GM19023 (cell line): Measurements from ENCODE around the gene ZNF100.
"Not testable (repeated sequence)": the region's sequence is repeated elsewhere in the genome, so short reads cannot be mapped to it uniquely, and the experiment has no call there.

ENCODE experiments used
- ATAC-seq: cut with Tn5 transposase; IDR thresholded peaks from one replicate; pipeline ENCODE4 v1.9.1; 2021; ENCODE audit warnings: mild to moderate bottlenecking, moderate library complexity; ENCODE audit not compliant: unreplicated experiment

The ZNF100 gene

DNA sequence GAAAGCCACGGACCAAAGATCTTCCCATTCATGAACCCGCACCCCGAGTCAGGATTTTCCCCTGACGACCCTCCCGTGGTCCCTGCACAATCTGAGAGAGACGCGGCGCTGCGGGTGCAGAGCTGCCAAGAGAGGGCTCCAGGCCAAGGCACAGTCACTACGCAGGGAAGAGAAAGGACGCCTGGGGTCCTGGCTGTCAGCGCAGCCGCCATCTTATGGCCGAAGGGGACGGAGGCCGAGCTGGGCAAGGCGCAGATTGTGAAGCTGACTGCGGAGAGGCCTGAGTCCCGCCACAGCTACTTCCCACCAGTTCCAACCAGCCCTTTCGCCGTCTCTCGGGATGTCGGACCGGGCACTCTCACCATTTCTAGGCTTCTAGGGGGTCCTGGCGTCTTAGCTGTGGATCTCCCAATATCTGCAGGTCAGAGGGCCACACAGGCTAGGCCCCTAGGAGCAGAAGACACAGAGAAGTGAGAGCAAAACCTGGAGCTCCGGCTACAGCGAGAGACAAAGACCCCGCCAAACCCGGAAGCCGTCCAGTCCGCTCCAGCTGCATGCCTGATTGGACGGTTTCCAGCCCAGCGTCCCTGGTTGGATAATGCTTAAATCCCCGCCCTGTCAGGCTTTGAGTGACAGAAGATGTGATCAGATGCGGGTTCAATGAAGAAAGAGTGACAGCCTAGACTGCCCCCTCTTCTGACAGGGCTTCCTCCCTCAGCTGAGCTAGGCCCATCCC lies at the start of gene ZNF100:
ZNF100 (minus strand) TSS at position 515 of the 736 bp plus-strand sequence; CDS start at position 365, 150 bp downstream.
- peak; percentile 97 for ATAC-seq

DNA sequence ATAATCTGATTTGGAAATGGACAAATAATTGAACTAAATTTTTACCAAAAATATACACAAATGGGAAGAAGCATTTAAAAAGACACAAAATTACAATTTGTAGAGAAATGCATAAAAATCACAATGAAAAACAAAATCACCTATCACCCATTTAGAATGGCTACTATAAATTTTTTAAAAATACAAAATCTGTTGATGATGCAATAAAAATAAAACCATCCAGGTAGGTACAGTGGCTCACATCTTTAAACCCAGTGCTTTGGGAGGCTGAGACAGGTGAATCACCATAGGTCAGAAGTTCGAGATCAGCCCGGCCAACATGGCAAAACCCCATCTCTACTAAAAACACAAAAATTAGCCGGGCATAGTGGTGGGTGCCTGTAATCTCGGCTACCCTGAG lies 45.1 kb upstream of the ZNF100 start:
- ATAC-seq = no peak

DNA sequence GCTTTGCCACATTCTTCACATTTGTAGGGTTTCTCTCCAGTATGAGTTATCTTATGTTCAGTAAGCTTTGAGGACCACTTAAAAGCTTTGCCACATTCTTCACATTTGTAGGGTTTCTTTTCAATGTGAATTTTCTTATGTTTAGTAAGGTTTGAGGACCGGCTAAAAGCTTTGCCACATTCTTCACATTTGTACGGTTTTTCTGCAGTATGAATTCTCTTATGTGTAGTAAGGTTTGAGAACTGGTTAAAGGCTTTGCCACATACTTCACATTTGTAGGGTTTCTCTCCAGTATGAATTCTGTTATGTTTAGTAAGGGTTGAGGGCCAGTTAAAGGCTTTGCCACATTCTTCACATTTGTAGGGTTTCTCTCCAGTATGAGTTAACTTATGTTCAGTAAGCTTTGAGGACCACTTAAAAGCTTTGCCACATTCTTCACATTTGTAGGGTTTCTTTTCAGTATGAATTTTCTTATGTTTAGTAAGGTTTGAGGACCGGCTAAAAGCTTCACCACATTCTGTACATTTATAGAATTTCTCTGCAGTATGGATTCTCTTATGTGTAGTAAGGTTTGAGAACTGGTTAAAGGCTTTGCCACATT lies 41.1 kb upstream of the ZNF100 start:
- ATAC-seq = not testable (repeated sequence)

DNA sequence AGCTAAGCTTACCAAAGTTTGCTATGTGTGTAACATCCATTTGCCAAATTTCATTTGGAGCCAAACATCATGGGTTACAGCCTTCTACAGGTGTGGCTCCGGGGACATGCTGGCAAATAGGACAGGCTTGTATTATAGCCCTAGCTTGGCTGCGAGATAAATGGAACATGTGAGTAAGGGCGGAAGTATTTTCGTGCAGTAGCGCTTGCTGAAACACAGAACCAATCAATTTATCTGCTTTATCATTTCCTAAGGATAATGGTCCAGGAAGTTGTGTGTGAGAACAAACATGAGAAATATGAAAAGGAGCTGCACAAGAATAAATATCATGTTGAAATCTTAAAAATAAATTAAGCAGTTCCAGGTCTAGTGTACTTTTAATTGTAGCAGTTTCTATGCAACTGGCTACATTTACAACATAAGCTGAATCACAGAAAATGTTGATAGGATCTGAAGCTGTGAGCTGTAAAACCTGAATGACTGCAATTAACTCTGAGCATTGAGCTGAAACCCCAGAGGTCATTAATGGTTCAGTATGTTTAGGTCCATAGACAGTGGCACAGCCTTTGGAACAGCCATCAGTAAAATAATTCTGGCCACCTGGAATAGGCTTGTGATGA lies 22.2 kb upstream of the ZNF100 start:
- ATAC-seq = no peak

DNA sequence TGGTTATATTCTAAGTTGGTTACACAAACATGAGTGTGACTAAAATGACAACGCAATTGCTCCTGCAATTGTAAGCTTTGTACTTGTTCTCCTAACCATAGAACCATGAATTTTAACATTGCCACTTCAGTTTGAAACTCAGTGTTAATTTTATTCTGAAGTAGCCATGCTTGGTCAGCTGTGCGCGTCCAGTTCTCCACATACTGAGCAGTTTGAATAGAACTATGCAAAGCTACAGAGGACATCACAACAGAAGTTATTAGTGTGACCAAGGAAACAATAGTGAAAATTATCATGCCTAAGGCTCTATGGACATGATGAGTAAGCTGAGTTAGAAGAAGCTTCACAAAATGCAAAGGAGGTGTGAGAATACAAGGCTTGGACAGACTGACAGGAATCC lies 19.6 kb upstream of the ZNF100 start:
- ATAC-seq = no peak

DNA sequence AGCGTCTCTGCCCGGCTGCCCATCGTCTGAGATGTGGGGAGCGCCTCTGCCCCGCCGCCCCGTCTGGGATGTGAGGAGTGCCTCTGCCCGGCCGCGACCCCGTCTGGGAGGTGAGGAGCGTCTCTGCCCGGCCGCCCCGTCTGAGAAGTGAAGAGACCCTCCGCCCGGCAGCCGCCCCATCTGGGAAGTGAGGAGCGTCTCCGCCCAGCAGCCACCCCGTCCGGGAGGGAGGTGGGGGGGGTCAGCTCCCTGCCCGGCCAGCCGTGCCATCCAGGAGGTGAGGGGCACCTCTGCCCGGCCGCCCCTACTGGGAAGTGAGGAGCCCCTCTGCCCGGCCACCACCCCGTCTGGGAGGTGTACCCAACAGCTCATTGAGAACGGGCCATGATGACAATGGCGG lies 8.4 kb upstream of the ZNF100 start:
- not testable (repeated sequence) for ATAC-seq

DNA sequence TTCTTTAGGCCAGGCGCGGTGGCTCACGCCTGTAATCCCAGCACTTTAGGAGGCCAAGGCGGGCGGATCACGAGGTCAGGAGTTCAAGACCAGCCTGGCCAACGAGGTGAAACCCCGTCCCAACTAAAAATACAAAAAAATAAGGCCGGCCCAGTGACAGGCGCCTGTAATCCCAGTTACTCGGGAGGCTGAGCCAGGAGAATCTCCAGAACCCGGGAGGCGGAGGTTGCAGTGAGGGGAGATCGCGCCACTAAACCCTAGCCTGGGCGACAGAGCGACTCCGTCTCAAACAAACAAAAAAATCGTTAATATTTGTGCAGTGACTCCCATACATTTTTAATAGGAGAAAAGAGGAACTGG lies 694 bp downstream of the ZNF100 start:
- not testable (repeated sequence) for ATAC-seq

DNA sequence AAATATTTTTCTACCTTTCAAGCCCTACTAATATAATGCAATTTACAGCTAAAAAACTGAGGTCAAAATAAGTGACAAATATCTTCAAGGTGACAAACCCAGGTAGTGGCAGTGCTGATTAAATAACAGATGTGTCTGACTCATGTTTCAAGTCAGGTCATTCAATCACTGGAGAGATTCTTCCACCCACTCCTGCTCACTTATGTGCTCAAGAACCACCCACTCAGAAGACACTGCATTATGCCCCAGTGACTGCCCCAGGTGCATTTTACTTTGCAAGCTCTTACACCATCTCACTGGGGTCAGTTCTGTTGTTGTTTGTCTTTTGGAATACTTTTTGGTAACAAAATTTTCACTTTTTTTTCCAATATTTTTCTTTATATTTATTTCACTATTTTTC lies 2.2 kb downstream of the ZNF100 start:
- no peak for ATAC-seq

DNA sequence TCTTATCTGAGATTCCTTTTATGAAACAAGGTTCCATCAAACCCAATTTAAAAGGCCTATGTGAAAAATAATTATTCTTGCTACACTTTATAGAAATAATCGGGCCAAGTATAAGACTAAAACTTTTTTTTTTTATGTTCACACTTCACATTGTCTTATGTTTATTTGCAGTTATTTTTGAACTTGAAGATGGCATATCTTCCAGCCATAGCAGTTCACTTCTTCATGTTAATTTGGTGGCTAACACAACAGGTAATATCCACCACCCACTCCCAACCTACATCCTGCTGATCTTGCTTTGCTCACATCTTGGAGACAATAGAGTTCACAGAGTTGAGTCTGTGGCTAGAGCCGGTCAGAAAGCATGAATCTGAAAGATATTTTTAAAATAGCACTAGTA lies 5.8 kb downstream of the ZNF100 start:
- not testable (repeated sequence) for ATAC-seq

DNA sequence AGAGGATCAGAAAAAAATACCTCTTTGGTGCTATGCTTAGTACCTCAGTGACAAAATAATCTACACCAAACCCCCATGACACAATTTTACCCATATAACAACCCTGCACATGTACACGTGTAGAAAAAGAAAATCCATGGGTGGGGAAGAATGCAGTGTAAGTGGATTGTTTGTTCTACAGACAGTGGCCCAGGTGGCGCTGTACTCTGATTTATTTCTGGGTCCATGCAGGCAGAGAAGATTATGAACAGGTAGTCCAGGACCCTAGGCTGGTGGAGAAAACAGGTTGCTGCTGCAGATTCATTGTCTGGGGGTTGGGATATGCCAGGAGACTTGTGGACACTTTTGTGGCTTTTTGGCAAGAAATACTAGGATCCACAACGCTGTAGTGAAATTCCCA lies 9.1 kb downstream of the ZNF100 start:
- no peak for ATAC-seq

DNA sequence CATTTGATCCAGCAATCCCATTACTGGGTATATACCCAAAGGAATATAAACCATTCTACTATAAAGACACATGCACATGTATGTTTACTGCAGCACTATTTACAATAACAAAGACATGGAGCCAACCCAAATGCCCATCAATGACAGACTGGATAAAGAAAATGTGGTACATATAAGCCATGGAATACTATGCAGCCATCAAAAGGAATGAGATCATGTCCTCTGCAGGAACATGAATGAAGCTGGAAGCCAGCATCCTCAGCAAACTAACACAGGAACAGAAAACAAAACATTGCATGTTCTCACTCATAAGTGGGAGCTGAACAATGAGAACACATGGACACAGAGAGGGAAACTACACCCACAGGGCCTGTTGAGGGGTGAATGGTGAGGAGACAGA lies 11.8 kb downstream of the ZNF100 start:
- ATAC-seq = not testable (repeated sequence)

DNA sequence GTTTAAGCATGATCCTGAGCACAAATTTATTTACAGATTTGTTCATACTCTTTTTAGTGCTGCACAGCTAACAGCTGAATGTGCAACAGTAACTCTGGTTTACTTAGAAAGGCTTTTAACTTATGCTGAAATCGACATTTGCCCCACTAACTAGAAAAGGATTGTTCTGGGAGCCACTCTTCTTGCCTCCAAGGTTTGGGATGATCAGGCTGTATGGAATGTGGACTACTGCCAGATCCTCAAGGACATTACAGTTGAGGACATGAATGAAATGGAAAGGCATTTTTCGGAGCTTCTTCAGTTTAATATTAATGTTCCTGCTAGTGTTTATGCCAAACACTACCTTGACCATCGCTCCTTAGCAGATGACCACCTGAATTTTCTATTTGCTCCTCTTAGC lies 16.0 kb downstream of the ZNF100 start:
- no peak for ATAC-seq

DNA sequence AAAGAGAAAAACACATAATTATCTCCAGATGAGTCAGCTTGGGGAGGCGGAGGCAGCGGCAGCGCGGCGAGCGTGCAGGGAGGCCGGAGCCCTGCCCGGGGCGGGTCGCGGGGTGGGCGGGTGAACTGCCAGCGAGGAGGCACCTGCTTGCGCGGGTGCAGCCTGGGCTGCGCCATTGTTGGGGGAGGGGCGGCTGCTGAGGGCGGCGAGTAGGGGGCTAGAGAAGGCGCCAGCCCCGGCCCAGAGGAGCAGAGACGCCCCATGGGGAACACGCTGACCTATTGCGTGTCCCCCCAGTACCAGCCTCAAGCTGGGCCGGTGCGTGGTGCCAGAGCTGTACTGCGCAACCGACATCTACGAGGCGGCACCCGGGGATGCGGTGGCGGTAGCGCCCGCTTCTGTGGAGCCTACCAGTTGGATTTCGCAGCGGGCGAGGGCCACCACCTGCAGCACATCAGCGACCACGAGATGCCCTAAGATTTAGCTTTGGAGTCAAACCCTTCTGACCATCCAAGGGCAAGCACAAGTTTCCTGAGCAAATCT lies 16.7 kb downstream of the ZNF100 start:
- ATAC-seq = no peak

DNA sequence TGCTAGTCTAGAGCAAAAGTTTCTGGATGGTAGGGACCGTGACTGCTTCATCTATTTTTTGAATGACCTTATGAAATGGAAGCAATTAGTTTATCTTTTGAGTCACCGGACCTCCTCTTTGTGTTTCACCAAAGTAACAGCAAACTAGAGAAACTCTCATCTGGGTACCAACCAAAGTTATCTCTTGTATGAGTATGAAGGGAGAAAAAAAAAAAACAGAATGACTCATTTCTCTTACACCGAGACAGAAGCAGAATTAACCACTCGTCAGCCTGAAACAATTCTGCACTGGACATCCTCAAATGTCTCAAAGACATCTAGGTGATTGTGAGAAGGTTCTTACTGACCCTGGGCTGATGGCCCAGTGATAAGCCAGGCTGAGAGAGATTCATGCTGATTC lies 18.3 kb downstream of the ZNF100 start:
- no peak for ATAC-seq

DNA sequence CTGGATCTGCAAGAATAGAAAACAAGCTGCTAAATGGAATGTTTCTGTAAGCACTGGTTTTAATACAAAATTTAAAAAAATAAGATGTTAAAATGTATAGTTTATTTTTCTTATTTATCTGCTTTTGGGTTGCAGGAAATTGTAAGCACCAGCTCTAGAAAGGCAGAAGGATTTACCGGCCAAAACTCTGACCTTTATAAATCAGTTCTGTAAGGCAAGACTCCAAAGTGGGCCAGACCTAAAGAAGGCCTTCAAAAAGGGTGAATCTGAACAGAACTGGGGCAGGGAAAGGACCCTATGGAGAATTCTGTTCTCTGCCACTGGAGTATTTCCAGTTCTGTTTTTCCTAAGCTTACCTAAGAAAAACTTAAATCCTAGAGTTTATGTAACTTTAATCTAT lies 19.3 kb downstream of the ZNF100 start:
- ATAC-seq = no peak

DNA sequence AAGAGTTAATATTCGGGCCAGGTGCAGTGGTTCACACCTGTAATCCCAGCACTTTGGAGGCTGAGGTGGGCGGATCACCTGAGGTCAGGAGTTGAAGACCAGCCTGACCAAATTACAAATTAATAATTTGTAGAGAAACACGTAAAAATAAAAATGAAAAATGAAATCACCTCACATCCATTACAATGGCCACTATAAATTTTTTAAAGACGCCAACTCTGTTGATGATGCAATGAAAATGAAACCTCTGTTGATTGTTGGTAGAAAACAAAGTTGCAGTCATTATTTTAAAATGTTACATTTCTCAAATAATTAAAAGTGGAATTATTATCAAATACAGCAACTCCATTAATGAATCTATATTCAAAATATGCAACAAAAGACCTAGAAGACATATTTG lies 26.8 kb downstream of the ZNF100 start:
- no peak for ATAC-seq

DNA sequence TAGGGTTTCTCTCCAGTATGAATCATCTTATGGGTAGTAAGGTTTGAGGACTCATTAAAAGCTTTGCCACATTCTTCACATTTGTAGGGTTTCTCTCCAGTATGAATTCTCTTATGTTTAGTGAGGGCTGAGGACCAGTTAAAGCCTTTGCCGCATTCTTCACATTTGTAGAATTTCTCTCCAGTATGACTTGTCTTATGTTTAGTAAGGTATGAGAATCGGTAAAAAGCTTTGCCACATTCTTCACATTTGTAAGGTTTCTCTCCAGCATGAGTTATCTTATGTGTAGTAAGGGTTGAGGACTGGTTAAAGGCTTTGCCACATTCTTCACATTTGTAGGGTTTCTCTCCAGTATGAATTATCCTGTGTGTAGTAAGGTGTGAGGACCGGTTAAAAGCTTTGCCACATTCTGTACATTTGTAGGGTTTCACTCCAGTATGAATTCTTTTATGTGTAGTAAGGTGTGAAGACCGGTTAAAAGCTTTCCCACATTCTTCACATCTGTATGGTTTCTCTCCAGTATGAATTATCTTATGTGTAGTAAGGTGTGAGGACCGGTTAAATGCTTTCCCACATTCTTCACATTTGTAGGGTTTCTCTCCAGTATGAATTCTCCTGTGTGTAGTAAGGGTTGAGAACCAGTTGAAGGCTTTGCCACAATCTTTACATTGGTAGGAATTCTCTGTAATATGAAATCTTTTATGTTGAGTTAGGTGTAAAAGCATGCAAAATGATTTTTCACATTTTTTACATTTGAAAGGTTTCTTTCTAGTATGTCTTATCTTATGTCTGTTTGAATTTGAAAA lies 40.2 kb downstream of the ZNF100 start:
- ATAC-seq = not testable (repeated sequence)

DNA sequence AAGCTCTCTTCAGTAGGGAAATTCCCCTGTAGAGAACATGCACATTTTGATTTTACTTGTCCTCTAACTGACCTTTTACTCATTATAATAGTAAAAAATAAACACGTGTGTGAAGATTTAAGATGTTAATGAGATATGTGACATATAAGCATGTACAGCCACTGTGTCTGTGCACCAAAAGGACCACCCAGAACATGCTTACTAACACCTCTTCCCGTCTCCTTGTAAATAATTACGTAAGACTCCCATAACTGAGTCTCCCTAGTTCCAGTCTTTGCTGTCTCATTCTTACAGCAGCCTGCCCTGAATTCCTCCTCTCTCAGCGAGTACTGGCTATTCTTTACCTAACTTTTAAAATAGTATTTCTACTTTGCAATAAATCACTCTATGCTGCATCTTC lies 53.6 kb downstream of the ZNF100 start:
- no peak for ATAC-seq

DNA sequence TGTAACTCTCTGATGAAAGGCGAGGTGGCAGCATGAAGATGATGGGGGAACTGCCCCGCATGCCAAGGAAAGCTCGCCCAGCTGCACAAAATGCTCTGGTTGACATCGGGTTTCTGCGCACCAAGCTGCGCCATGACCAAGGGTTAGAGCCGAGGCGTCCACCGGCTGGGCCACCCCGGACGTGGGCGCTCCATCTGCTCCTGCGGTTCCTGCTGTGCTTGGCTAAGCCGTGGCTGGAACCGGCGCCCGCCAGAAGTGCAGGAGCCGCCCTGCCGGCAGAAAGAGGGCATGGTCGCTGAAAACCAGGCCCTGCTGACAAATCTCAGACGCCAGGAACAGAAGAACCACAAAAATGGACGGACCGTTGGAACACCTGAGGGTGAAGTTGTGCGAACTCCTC lies 57.9 kb downstream of the ZNF100 start:
- no peak for ATAC-seq

DNA sequence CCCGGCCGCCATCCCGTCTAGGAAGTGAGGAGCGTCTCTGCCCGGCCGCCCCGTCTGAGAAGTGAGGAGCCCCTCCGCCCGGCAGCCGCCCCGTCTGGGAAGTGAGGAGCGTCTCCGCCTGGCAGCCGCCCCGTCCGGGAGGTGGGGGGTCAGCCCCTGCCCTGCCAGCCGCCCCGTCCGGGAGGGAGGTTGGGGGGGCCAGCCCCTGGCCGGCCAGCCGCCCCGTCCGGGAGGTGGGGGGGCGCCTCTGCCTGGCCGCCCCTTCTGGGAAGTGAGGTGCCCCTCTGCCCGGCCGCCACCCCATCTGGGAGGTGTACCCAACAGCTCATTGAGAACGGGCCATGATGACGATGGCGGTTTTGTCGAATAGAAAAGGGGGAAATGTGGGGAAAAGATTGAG lies 59.5 kb downstream of the ZNF100 start:
- ATAC-seq = not testable (repeated sequence)

DNA sequence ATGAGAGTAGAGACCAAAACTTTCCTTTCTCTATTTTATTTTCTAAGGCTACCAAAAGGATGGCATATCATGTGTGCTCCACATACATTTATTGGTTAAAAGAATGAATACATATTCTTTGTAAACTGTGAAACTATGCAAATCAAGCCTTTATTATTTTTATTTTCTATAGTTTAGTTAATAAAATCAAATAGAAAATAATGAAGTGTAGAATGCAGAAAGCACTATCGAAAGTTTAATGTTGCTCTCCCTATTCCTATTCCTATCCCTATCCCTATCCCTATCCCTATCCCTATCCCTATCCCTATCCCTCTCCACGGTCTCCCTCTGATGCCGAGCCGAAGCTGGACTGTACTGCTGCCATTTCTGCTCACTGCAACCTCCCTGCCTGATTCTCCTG lies 60.3 kb downstream of the ZNF100 start:
- no peak for ATAC-seq
